NCI-H2029 treated with DMSO at 0.1 percent for 48 hours (cell line): Measurements from ENCODE around the gene GALNT9.

Source experiments
- DNase-seq: peaks from one replicate; lab custom pipeline; 2025; lab: John Stamatoyannopoulos, UW

GALNT9 gene

GRCh38 chr12:132344181-132344580, 14.8 kb upstream of the GALNT9 start:
- no peak for DNase-seq

GRCh38 chr12:132343294-132344004, 14.1 kb upstream of the GALNT9 start:
- no peak for DNase-seq

DNA sequence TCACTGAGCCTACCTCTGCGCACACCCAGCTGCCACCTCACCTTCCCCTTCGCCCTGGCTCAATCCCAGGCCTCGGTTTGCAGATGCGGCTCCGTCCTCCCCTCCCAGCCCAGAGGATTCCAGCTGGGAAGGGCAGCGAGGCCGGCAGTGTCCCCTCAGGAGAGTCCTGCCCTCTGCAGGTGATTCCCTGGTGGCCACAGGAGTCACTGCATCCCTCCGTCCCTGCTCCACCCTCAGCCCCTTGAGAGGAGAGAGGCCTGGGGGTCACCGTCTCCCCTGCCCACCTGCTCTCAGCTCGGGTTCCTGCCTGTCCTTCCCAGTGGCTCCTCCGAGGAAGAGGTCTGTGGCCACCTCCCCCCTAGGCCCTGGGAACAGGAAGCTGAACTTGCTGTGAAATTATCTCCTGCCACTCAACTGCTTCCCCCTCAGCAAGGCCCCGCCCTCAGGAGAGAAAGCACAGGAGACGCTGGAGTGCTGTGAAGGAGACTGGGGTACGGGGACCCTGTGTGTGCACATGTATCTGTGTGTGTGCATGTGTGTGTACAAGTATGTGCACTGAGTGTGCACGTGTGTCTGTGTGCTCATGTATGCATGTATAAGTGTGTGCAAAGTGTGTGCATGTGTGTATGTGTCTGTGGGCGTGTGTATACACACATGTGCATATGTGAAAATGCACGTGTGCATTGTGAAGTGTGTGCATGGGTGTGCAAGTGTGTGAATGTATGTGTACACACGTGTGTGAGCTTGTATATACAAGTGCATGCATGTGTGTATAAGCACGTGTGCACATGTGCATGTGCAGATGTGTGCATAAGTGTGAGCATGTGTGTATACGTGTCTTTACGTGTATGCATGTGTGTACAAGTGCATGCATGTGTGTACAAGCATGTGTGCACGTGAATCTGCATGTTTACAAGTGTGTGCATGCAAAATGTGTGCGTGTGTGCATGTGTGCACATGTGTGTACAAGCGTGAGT, 13.2 kb upstream of the GALNT9 start:
- DNase-seq, result no peak

GRCh38 chr12:132341318-132342050, 12.1 kb upstream of the GALNT9 start:
- no peak for DNase-seq

GRCh38 chr12:132340266-132341035, 11.1 kb upstream of the GALNT9 start:
- DNase-seq, result no peak

- no peak for DNase-seq
These were observed 10.5 kb upstream of the GALNT9 start for GRCh38 chr12:132339856-132340255.

GRCh38 chr12:132338781-132339180, 9.4 kb upstream of the GALNT9 start:
- DNase-seq, result no peak

- DNase-seq, result no peak
These were observed 8.9 kb upstream of the GALNT9 start for GRCh38 chr12:132338311-132338710.

DNA sequence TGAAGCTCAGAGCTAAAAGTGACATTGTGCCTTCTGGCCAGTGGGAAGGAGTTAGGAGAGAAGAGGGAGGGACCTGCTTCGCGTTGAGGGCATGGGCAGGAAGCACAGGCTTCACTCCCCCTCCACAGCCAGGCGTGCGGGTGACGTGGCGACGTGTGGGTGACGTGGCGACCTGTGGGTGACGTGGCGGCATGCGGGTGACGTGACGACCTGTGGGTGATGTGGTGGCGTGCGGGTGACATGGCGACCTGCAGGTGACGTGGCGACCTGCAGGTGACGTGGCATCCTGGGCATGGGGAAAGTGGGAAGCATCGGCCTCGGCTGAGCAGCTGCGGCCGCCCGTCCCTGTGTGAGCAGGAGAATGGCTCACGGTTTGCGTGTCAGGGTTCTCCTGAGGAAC, 8.2 kb upstream of the GALNT9 start:
- DNase-seq, result no peak

- no peak for DNase-seq
These were observed 7.3 kb upstream of the GALNT9 start for GRCh38 chr12:132336451-132337413.

DNA sequence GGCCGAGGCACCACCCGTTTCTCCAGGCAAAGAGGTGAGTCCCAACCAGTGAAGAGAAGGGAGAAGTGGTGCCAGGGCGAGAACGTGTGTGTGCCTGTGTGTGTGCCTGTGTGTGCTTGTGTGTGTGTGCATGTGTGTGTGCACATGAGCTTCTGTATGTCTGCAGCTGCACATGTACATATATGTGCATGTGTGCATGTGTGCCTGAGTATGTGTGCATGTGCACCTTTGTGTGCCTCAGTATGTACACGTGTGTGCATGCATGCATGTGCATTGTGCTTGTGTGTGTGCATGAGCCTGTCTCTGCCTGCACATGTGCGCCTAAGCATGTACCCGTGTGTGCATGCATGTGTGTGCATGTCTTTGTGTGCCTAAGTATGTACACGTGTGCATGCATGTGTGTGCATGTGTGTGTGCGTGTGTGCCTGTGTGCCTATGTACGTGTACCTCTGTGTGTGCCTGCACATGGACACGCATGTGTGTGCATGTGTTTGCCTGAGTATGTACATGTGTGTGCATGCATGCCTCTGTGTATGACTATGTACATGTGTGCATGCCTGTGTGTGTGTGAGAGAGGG, 5.9 kb upstream of the GALNT9 start:
- no peak for DNase-seq

GRCh38 chr12:132333766-132334165, 4.4 kb upstream of the GALNT9 start:
- DNase-seq, result no peak

DNA sequence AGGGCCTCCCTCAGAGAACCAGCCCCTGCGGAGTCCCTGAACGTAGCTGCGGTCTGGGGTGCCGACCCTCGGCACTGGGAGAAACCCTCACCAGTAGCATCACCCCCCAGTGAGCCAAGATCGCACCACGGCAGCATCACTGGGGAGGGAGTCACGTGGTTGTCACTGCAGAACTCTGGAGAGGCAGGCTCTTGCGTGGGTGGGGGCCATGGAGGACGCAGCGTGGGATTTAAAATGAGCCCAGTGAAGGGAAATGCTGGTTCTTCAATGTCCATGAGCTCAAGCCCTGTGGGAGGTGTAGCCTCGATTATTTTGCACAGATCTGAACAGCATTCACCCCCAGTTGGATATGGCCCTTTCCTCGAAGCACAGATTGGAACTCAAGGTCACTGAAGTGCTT, 3.9 kb upstream of the GALNT9 start:
- no peak for DNase-seq

DNA sequence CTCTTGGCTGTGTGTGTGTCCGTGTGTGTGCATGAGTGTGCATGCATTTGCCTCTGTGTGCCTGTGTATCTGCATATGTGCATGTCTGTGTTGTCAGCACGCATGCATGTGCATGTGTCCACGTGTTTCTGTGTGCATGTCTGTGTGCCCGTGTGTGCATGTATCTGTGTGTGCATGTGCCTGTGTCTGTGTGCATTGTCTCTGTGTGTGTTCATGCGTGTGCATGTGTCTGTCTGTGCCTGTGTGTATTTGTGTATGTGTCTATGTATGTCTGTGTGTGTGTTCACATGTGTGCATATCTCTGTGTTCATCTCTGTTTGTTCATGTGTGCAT, 1.1 kb upstream of the GALNT9 start:
- DNase-seq, result no peak

DNA sequence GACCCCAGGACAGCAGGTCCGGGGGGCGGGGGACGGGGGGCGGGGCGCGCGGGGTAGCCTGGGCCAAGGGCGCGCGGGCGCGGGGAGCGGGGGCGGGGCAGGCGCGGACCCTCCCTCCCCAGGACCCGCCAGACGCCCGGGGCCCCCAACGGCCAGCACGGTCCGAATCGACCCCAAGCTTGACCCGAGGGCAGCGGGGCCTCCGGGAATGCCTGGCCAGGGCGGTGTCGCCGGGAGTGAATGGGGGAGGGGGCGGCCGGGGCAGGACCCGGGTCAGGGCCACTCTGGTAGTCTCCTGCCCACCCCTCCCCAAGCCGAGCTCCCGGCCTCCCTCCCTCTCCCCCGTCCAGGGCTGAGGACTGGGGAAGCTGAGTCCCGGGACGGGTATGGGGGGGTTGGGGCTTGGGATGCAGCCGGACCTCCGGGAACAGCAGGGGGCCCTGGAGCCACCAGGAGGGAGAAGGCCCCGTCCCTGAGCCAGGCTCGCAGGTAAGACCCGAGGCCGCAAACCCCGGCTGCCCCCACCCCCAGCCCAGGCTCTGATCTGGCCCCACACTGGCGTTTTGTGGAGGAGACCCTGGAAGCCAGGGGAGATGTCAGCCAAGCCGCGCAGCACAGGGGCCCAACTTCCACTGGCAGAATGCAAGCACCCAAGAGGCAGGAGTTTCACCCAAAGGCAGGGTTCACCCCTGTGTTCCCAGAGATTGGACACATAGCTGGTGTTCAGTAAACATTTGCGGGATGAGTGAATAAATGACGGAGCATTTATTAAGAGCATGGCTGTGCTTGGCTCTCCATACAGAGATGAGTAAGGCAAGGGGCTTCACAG, 545 bp upstream of the GALNT9 start:
- DNase-seq, result no peak

DNA sequence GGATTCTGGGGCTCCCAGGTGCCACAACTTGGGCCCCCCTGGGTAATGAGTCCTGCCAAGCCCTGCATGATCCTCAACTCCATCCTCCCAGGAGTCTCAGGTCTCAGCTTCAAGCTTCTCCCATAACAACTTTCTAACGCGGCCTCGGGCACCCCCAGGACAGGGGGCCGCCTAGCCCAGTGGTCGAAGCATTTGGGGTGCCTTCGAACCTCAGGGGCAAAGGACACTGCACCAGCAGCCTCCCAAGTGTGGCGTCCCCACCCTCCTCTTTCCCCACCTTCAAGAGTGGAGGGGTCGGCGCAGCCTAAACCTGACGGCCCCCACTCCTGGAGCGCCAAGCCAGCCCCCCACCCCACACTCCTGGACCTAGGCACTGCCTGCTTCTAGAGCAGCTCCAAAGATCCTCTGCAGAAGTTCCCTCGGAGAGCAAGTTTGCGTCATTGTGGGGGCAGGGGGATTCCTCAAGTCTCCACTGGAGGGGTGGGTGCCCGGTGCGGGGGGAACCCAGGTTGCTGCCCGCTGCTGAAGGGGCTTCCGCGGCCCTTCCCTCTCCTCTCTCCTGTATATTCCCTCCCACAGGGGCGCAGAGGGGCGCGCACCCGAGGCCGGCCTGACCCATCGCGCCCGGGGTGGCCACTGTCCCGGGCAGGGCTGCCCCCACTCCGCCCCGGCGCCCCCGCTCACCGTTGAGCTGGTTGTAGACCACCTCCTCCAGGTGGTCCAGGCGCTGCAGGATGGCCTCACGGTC, 933 bp downstream of the GALNT9 start:
- DNase-seq, result no peak

GRCh38 chr12:132327336-132328171, 1.8 kb downstream of the GALNT9 start:
- no peak for DNase-seq

GRCh38 chr12:132326646-132327045, 2.7 kb downstream of the GALNT9 start:
- no peak for DNase-seq
